SK-N-SH (cell line): ENCODE data around the gene COQ9. TPM values are rescaled to one million over a fixed set of nuclear protein-coding genes. Genes with fewer than 3 reads are reported as not detected.

Experiments used
- CTCF ChIA-PET: fragments of 300-600, 350-600 bp; formaldehyde crosslinking; extraction: SDS; loops from one replicate; lab custom pipeline; 2021; lab: Yijun Ruan, JAX
- POLR2A ChIA-PET: fragments of 350-600 bp; sonication (Branson Sonifier 250); formaldehyde crosslinking; extraction: SDS; loops from one replicate; lab custom pipeline; 2020; ENCODE audit warnings: antibody characterized with exemption, inconsistent platforms; lab: Yijun Ruan, JAX
- DNase-seq: peaks from one replicate; pipeline ENCODE4 v3.0.0; 2012
- H2AFZ ChIP-seq: fragments of 200-600 bp; sonication (generic); 2 replicates; pipeline ENCODE4 v1.8.1; 2016; ENCODE audit warnings: antibody characterized with exemption, mild to moderate bottlenecking, low read depth
- H3F3A ChIP-seq: fragments of 200-600 bp; sonication (generic); replicated peaks from 2 replicates; pipeline ENCODE3; 2016; ENCODE audit warnings: antibody characterized with exemption, mild to moderate bottlenecking; ENCODE audit not compliant: insufficient read depth
- H3K27ac ChIP-seq, 2 experiments: fragments of 200-500 bp in 1 of 2; fragments of 200-600 bp in 1 of 2; sonication (Bioruptor generic) in 1 of 2; sonication (generic), shearing (Covaris generic) in 1 of 2; 2 replicates each; pipeline versions ENCODE4 v1.5.1 to v1.6.1; 2014 to 2016; ENCODE audit warnings: low read depth in 2 of 2, inconsistent platforms in 1 of 2, low read length in 1 of 2, mild to moderate bottlenecking in 1 of 2, mixed read lengths in 1 of 2
- H3K27me3 ChIP-seq: fragments of 200-600 bp; sonication (generic), shearing (Covaris generic); 2 replicates; pipeline ENCODE4 v1.6.1; 2016; ENCODE audit warnings: mixed run types; ENCODE audit not compliant: insufficient read depth
- H3K36me3 ChIP-seq, 2 experiments: fragments of 200-500 bp in 1 of 2; fragments of 200-600 bp in 1 of 2; sonication (Bioruptor generic) in 1 of 2; sonication (generic) in 1 of 2; replicated peaks in 1 of 2; 2 replicates each; pipeline versions ENCODE3 to v1.5.1; 2014 to 2016; ENCODE audit warnings: low read length in 1 of 2, mild to moderate bottlenecking in 1 of 2; ENCODE audit not compliant: insufficient read depth in 2 of 2, control insufficient read depth in 1 of 2
- H3K4me1 ChIP-seq, 2 experiments: fragments of 200-500 bp in 1 of 2; fragments of 200-600 bp in 1 of 2; sonication (Bioruptor generic) in 1 of 2; sonication (generic), shearing (Covaris generic) in 1 of 2; 2 replicates each; pipeline versions ENCODE4 v1.5.1 to v1.6.1; 2014 to 2016; ENCODE audit warnings: low read depth in 1 of 2, low read length in 1 of 2, mixed run types in 1 of 2; ENCODE audit not compliant: insufficient read depth in 2 of 2, control insufficient read depth in 1 of 2
- H3K4me2 ChIP-seq: fragments of 200-600 bp; sonication (generic), shearing (Covaris generic); 2 replicates; pipeline ENCODE4 v1.6.1; 2017; ENCODE audit warnings: mixed run types
- H3K4me3 ChIP-seq, 2 experiments: fragments of 200-500 bp in 1 of 2; fragments of 200-600 bp in 1 of 2; sonication (Bioruptor generic) in 1 of 2; sonication (generic), shearing (Covaris generic) in 1 of 2; 2 replicates each; pipeline versions ENCODE4 v1.5.1 to v1.8.1; 2014 to 2016; ENCODE audit warnings: low read depth in 2 of 2, inconsistent platforms in 1 of 2, low read length in 1 of 2, mild to moderate bottlenecking in 1 of 2, mixed read lengths in 1 of 2, moderate library complexity in 1 of 2
- H3K79me2 ChIP-seq: fragments of 200-600 bp; sonication (generic); 2 replicates; pipeline ENCODE4 v1.8.1; 2017; ENCODE audit warnings: mild to moderate bottlenecking; ENCODE audit not compliant: insufficient read depth
- H3K9ac ChIP-seq: fragments of 200-600 bp; sonication (generic); 2 replicates; pipeline ENCODE4 v1.6.1; 2017; ENCODE audit warnings: mixed run types
- H3K9me2 ChIP-seq: fragments of 200-600 bp; sonication (generic); 2 replicates; pipeline ENCODE4 v1.6.1; 2017; ENCODE audit warnings: mixed run types
- H3K9me3 ChIP-seq: fragments of 200-600 bp; sonication (generic); 2 replicates; pipeline ENCODE4 v1.6.1; 2017; ENCODE audit warnings: mixed run types, mild to moderate bottlenecking, moderate library complexity
- H4K20me1 ChIP-seq: fragments of 200-600 bp; sonication (generic); 2 replicates; pipeline ENCODE4 v1.6.1; 2017; ENCODE audit warnings: mild to moderate bottlenecking, mixed run types; ENCODE audit not compliant: insufficient read depth
- EP300 ChIP-seq, 2 experiments: IDR thresholded peaks; 2 replicates each; pipeline versions ENCODE4 v1.4.0 to v1.6.1; 2012; ENCODE audit warnings: borderline replicate concordance in 1 of 2, low read depth in 1 of 2, low read length in 1 of 2
- FOSL2 ChIP-seq: IDR thresholded peaks from 2 replicates; pipeline ENCODE4 v1.4.0; 2012; ENCODE audit warnings: low read depth, mild to moderate bottlenecking, moderate library complexity, borderline replicate concordance
- GATA2 ChIP-seq: sonication (generic); formaldehyde crosslinking; IDR thresholded peaks from 2 replicates; pipeline ENCODE4 v1.5.0; 2020; ENCODE audit warnings: mild to moderate bottlenecking, missing genetic modification reagents
- MEF2A ChIP-seq: IDR thresholded peaks from 2 replicates; pipeline ENCODE4 v1.4.0; 2012; ENCODE audit warnings: low read depth, borderline replicate concordance
- NFIC ChIP-seq: IDR thresholded peaks from 2 replicates; pipeline ENCODE4 v1.4.0; 2012; ENCODE audit warnings: borderline replicate concordance
- RAD21 ChIP-seq: IDR thresholded peaks from 2 replicates; pipeline ENCODE4 v1.6.1; 2012; ENCODE audit warnings: mild to moderate bottlenecking, low read length
- RCOR1 ChIP-seq: fragments of 150-350 bp; IDR thresholded peaks from 2 replicates; pipeline ENCODE4 v1.6.1; 2017; ENCODE audit warnings: antibody characterized with exemption, low read length
- RFX5 ChIP-seq: IDR thresholded peaks from 2 replicates; pipeline ENCODE4 v1.6.1; 2012; ENCODE audit warnings: mild to moderate bottlenecking, improper control_type of control experiment, low read length
- SMC3 ChIP-seq: IDR thresholded peaks from 2 replicates; pipeline ENCODE4 v1.6.1; 2012; ENCODE audit warnings: low read depth, low read length, improper control_type of control experiment
- TAF1 ChIP-seq: IDR thresholded peaks from 2 replicates; pipeline ENCODE4 v1.6.1; 2012; ENCODE audit warnings: low read depth, mild to moderate bottlenecking, low read length, moderate library complexity, borderline replicate concordance
- TCF12 ChIP-seq: IDR thresholded peaks from 2 replicates; pipeline ENCODE4 v1.4.0; 2012
- USF1 ChIP-seq: IDR thresholded peaks from 2 replicates; pipeline ENCODE4 v1.4.0; 2012; ENCODE audit warnings: low read depth, borderline replicate concordance
- WGBS: methylation state at CpG from one replicate; pipeline ENCODE4 v1.1.6; 2017; ENCODE audit warnings: low lambda C conversion rate; 5-methylcytosine and 5-hydroxymethylcytosine counted together
- polyA plus RNA-seq, 3 experiments: library from polyadenylated mRNA; depleted of rRNA; stranded (reverse); fragments of >200 nt; gene quantifications; 2 replicates each; pipeline ENCODE4 v1.2.3, GENCODE V29; 2012

COQ9 gene
- polyA plus RNA-seq, 1 of the 3 experiments (the other 2 are of a cell fraction), result 81.2 TPM

GRCh38 chr16:57479205-57479975, 32.1 kb downstream of the COQ9 start (continued):
- TF ChIP-seq SMC3, result no peak
- no peak for TF ChIP-seq MEF2A
- no peak for TF ChIP-seq RCOR1

- Histone ChIP-seq H3K9me2 (no peaks in the 10 kb centered on the region), H4K20me1 (0 out of 2 replicates have a peak, but pooled peaks cover 6% of the 10 kb centered on the region), H3K27me3 (no peaks in the 10 kb centered on the region), H3K4me1 (peaks cover 14 to 87% of the 10 kb centered on the region in 2 experiments; a peak in 3 of 4 replicates), H3K9ac (no peak overlapping the region; the same call in 1 of the 2 replicates), H3K79me2 (peaks cover 7% of the 10 kb centered on the region; the same call in 1 of the 2 replicates), H3K4me3 (peak overlapping the region; percentile 48 to 58; a peak in 3 of 4 replicates), H3F3A (peaks cover 5% of the 10 kb centered on the region), H3K9me3 (no peaks in the 10 kb centered on the region), H2AFZ (peak overlapping the region; percentile 63; the same call in 1 of the 2 replicates), H3K27ac (peak overlapping the region; percentile 27 to 90; a peak in 3 of 4 replicates), H3K36me3 (peaks cover 0 to 3% of the 10 kb centered on the region in 2 experiments), H3K4me2 (peak overlapping the region; percentile 86)
- ChIA-PET CTCF (interaction anchor here (1.2 to 21.0 kb wide), 4 partner anchors 17 to 180 kb away, joined by 4 to 354 read pairs (median 31); partner anchors contain the start of gene POLR2C), POLR2A (interaction anchor here (1.2 to 10.0 kb wide), 7 partner anchors 7 to 40 kb away, joined by 4 to 152 read pairs (median 7); partner anchors contain the start of genes CIAPIN1, COQ9 and POLR2C)
- DNase-seq, result peak; percentile 62
- TF ChIP-seq USF1 (no peak), EP300 (IDR thresholded peaks at IDR 0.05; ENCODE audit: borderline replicate concordance in 1 of 2, low read depth in 1 of 2, low read length in 1 of 2) (0 out of 4 replicates have a peak, but pooled peaks of 1 of the 2 experiments have one; percentile 20)
- 63% methylated on average over 13 of the region's 15 CpGs for WGBS
Observed at GRCh38 chr16:57479976-57480753, 32.9 kb downstream of the COQ9 start.

GRCh38 chr16:57480754-57481230, 33.5 kb downstream of the COQ9 start:
- Histone ChIP-seq H3K4me1 (peaks cover 14 to 87% of the 10 kb centered on the region in 2 experiments; a peak in 3 of 4 replicates), H3K27me3 (no peaks in the 10 kb centered on the region), H3K9me3 (no peaks in the 10 kb centered on the region), H4K20me1 (0 out of 2 replicates have a peak, but pooled peaks cover 6% of the 10 kb centered on the region), H3K79me2 (peaks cover 7% of the 10 kb centered on the region; the same call in 1 of the 2 replicates), H3K9me2 (no peaks in the 10 kb centered on the region), H2AFZ (no peak overlapping the region), H3K4me3 (no peak overlapping the region; a peak in 1 of 4 replicates), H3F3A (peaks cover 5% of the 10 kb centered on the region), H3K4me2 (no peak overlapping the region), H3K9ac (no peak overlapping the region), H3K36me3 (peaks cover 0 to 3% of the 10 kb centered on the region in 2 experiments), H3K27ac (peak overlapping the region; percentile 27 to 90; a peak in 3 of 4 replicates)
- TF ChIP-seq GATA2 (CRISPR knock-in tag), result peak; percentile 47; the same call in 1 of the 2 replicates
- no peak for TF ChIP-seq TAF1
- TF ChIP-seq FOSL2, result no peak
- TF ChIP-seq TCF12, result peak; percentile 36; the same call in 1 of the 2 replicates
- peak in 1 of 2 experiments; percentile 84; a peak in 2 of 4 replicates for TF ChIP-seq EP300 (IDR thresholded peaks at IDR 0.05; ENCODE audit: borderline replicate concordance in 1 of 2, low read depth in 1 of 2, low read length in 1 of 2)
- TF ChIP-seq RAD21, result no peak
- no peak for TF ChIP-seq NFIC
- no peak for TF ChIP-seq RFX5
- TF ChIP-seq MEF2A, result no peak
- 34% methylated on average over 5 of the region's 6 CpGs for WGBS
- CTCF ChIA-PET, result interaction anchor here (1.5 to 21.0 kb wide), 3 partner anchors 17 to 63 kb away, joined by 4 to 354 read pairs (median 58); partner anchors contain the start of gene POLR2C
- POLR2A ChIA-PET, result interaction anchor here (1.2 to 10.0 kb wide), 6 partner anchors 8 to 39 kb away, joined by 4 to 152 read pairs (median 8); partner anchors contain the start of genes CIAPIN1, COQ9 and POLR2C
- peak; percentile 81 for DNase-seq
